Left lung (tissue), 10 donors: ENCODE measurements around the gene ATP2B1. TPM values are rescaled to one million over a fixed set of nuclear protein-coding genes. Genes with fewer than 3 reads are reported as not detected.

Experiments used
- ATAC-seq: fragments of 200-7000 bp; cut with Tn5 transposase; one replicate; pipeline ENCODE4 v1.9.1; 2020; ENCODE audit warnings: moderate library complexity
- DNase-seq, 4 donors: peaks; one replicate each; pipeline ENCODE4 v3.0.0-alpha.2; 2013 to 2020
- H3K27ac ChIP-seq, 2 donors: fragments of 200-600 bp; sonication (generic) in 1 of 2; one replicate each; pipeline versions ENCODE4 v1.5.0 to v1.8.0; 2020 to 2021
- H3K27me3 ChIP-seq, 2 donors: fragments of 200-600 bp; sonication (generic) in 1 of 2; one replicate each; pipeline versions ENCODE4 v1.5.0 to v1.8.0; 2020 to 2021
- H3K36me3 ChIP-seq, 2 donors: fragments of 200-600 bp; sonication (generic) in 1 of 2; one replicate each; pipeline versions ENCODE4 v1.5.0 to v1.8.0; 2020 to 2021
- H3K4me1 ChIP-seq, 2 donors: fragments of 200-600 bp; one replicate each; pipeline ENCODE4 v1.8.0; 2021
- H3K4me3 ChIP-seq, 2 donors: fragments of 200-600 bp; sonication (generic) in 1 of 2; one replicate each; pipeline versions ENCODE4 v1.5.0 to v1.8.0; 2020 to 2021; ENCODE audit warnings: mild to moderate bottlenecking in 1 of 2
- H3K9me3 ChIP-seq, 2 donors: fragments of 200-600 bp; sonication (generic) in 1 of 2; one replicate each; pipeline versions ENCODE4 v1.5.0 to v1.8.0; 2020 to 2021
- CTCF ChIP-seq, 2 donors: fragments of 200-600 bp; sonication (generic) in 1 of 2; IDR thresholded peaks; one replicate each; pipeline versions ENCODE4 v1.5.0 to v1.8.0; 2021; ENCODE audit warnings: antibody characterized with exemption in 2 of 2
- intact Hi-C, 2 donors: fragments of 100-400 bp; cut with DNase I; formaldehyde crosslinking; loops; one replicate each; pipeline versions ENCODE4 v1.11.2 to v1.14.2; 2022
- polyA plus RNA-seq, 6 donors: library from polyadenylated mRNA; unstranded; fragments of 120-200 nt; gene quantifications; one replicate each; pipeline ENCODE4 v1.2.1, GENCODE V29; 2013; ENCODE audit not compliant: insufficient read length in 6 of 6
- total RNA-seq, 2 donors: library from RNA; stranded (reverse); fragmentation: NEBNext Ultra II Directional; extraction: Animal tissue kit (Norgen Biotek cat#: 25700); gene quantifications; one replicate each; pipeline ENCODE4 v1.2.1, GENCODE V29; 2021
- donor health status: DM: no; HTN: yes; CAD: no.
- donor health status: DM: no; HTN: no; CAD: no.

ATP2B1 gene
- total and polyA plus RNA-seq, 8 donors, result 29.4 to 96.6 (median 88.7) TPM

- no peak overlapping the region for H3K27ac ChIP-seq
- H3K27me3 ChIP-seq, result no peaks in the 10 kb centered on the region
- intact Hi-C loops, result no loop called here
- no peak overlapping the region for H3K4me3 ChIP-seq
- ATAC-seq, result no peak
- no peaks in the 10 kb centered on the region for H3K9me3 ChIP-seq
- H3K4me1 ChIP-seq, result no peaks in the 10 kb centered on the region
- no peak for DNase-seq
- no peaks in the 10 kb centered on the region for H3K36me3 ChIP-seq
- no peak for TF ChIP-seq CTCF (IDR thresholded peaks at IDR 0.05)
Observed at GRCh38 chr12:89672589-89672979, 36.1 kb downstream of the ATP2B1 start.

GRCh38 chr12:89671469-89671868 is 37.2 kb downstream of the ATP2B1 start:
- no peaks in the 10 kb centered on the region for H3K36me3 ChIP-seq
- H3K27ac ChIP-seq, result no peak overlapping the region
- no peak for ATAC-seq
- intact Hi-C loops, result no loop called here
- no peaks in the 10 kb centered on the region for H3K4me1 ChIP-seq
- H3K27me3 ChIP-seq, result no peaks in the 10 kb centered on the region
- no peak overlapping the region for H3K4me3 ChIP-seq
- TF ChIP-seq CTCF (IDR thresholded peaks at IDR 0.05), result no peak
- H3K9me3 ChIP-seq, result no peaks in the 10 kb centered on the region
- DNase-seq, result no peak

- H3K27ac ChIP-seq, result no peak overlapping the region
- H3K27me3 ChIP-seq, result no peaks in the 10 kb centered on the region
- ATAC-seq, result no peak
- no peak for TF ChIP-seq CTCF (IDR thresholded peaks at IDR 0.05)
- no peaks in the 10 kb centered on the region for H3K9me3 ChIP-seq
- no peaks in the 10 kb centered on the region for H3K36me3 ChIP-seq
- intact Hi-C loops, result no loop called here
- no peak overlapping the region for H3K4me3 ChIP-seq
- H3K4me1 ChIP-seq, result peaks cover 0 to 4% of the 10 kb centered on the region in 2 donors
- DNase-seq, result no peak
Observed at GRCh38 chr12:89669197-89669596, 39.4 kb downstream of the ATP2B1 start.

- no peak for TF ChIP-seq CTCF (IDR thresholded peaks at IDR 0.05)
- H3K4me3 ChIP-seq, result no peak overlapping the region
- H3K27me3 ChIP-seq, result no peaks in the 10 kb centered on the region
- H3K4me1 ChIP-seq, result peaks cover 0 to 17% of the 10 kb centered on the region in 2 donors
- H3K9me3 ChIP-seq, result no peaks in the 10 kb centered on the region
- intact Hi-C loops, result no loop called here
- DNase-seq, result no peak
- no peaks in the 10 kb centered on the region for H3K36me3 ChIP-seq
- ATAC-seq, result no peak
- H3K27ac ChIP-seq, result no peak overlapping the region
Observed at GRCh38 chr12:89665556-89665955, 43.1 kb downstream of the ATP2B1 start.

GRCh38 chr12:89664441-89664840 is 44.2 kb downstream of the ATP2B1 start:
- no peak overlapping the region for H3K27ac ChIP-seq
- H3K4me1 ChIP-seq, result peaks cover 0 to 17% of the 10 kb centered on the region in 2 donors
- intact Hi-C loops, result no loop called here
- no peak for ATAC-seq
- no peaks in the 10 kb centered on the region for H3K27me3 ChIP-seq
- DNase-seq, result no peak
- no peaks in the 10 kb centered on the region for H3K36me3 ChIP-seq
- H3K4me3 ChIP-seq, result no peak overlapping the region
- TF ChIP-seq CTCF (IDR thresholded peaks at IDR 0.05), result no peak
- no peaks in the 10 kb centered on the region for H3K9me3 ChIP-seq
